DMS 273 (cell line): ENCODE measurements around the gene MARCHF5.
"Not testable (repeated sequence)": the region's sequence is repeated elsewhere in the genome, so short reads cannot be mapped to it uniquely, and the experiment has no call there.

Experiments used
- DNase-seq: peaks from one replicate; lab custom pipeline; 2025; ENCODE audit not compliant: unreplicated experiment; lab: John Stamatoyannopoulos, UW

MARCHF5 gene

GRCh38 chr10:92385831-92386230 is 94.9 kb downstream of the MARCHF5 start:
- DNase-seq: no peak

DNA sequence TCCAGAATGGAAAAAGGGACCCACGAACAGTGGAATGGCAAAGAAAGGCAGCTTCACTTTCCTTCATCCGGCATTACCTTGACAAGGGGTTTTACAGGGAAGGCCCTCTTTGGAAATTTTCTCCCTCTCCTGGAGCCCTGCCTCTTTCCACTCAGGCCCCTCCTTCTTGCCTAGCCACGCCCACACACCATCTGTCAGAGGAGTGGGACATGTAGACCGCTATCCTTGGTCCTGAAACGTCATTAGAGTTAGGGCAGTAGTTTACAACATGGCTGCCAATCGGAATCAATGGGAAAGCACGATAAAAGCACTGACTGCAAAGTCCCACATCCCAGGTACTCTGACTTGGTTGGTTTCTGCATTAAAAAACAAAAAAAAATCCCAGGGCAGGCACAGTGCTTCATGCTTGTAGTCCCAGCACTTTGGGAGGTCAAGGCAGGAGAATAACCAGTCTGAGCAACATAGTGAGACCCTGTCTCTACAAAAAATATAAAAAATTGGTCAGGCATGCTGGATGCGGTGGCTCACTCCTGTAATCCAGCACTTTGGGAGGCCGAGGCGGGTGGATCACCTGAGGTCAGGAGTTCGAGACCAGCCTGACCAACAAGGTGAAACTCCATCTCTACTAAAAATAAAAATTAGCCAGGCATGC is 96.4 kb downstream of the MARCHF5 start:
- peak; percentile 80 for DNase-seq

- not testable (repeated sequence) for DNase-seq
Measured at GRCh38 chr10:92393173-92393572, 102.2 kb downstream of the MARCHF5 start.

- no peak for DNase-seq
Measured at GRCh38 chr10:92395271-92395670, 104.3 kb downstream of the MARCHF5 start.

- DNase-seq: not testable (repeated sequence)
Measured at GRCh38 chr10:92402234-92402633, 111.3 kb downstream of the MARCHF5 start.
